Left ventricle myocardium inferior (tissue), 1 donor: Measurements from ENCODE around the gene SHC1. TPM values are rescaled to one million over a fixed set of nuclear protein-coding genes. Genes with fewer than 3 reads are reported as not detected.

Experiments used
- DNase-seq: peaks from one replicate; pipeline ENCODE4 v3.0.0-alpha.2; 2020
- H3K27ac ChIP-seq: fragments of 200-600 bp; replicated peaks from 2 replicates; pipeline ENCODE4 v1.8.0; 2021
- H3K27me3 ChIP-seq: fragments of 200-600 bp; 2 replicates; pipeline ENCODE4 v1.8.0; 2021; ENCODE audit warnings: low read depth
- H3K36me3 ChIP-seq: fragments of 200-600 bp; 2 replicates; pipeline ENCODE4 v1.8.0; 2021
- H3K4me1 ChIP-seq: fragments of 200-600 bp; 2 replicates; pipeline ENCODE4 v1.8.0; 2021
- H3K4me3 ChIP-seq: fragments of 200-600 bp; 2 replicates; pipeline ENCODE4 v1.8.0; 2021; ENCODE audit warnings: mild to moderate bottlenecking, moderate library complexity
- H3K9me3 ChIP-seq: fragments of 200-600 bp; replicated peaks from 2 replicates; pipeline ENCODE4 v1.8.0; 2021
- CTCF ChIP-seq: fragments of 200-600 bp; IDR thresholded peaks from 2 replicates; pipeline ENCODE4 v1.8.0; 2021; ENCODE audit warnings: antibody characterized with exemption, mild to moderate bottlenecking, borderline replicate concordance
- intact Hi-C: fragments of 100-400 bp; cut with micrococcal nuclease; formaldehyde crosslinking; loops from one replicate; pipeline ENCODE4 v1.11.0; 2022
- total RNA-seq: library from RNA; stranded (reverse); fragmentation: NEBNext Ultra II Directional; extraction: Animal tissue kit (Norgen Biotek cat#: 25700); gene quantifications from one replicate; pipeline ENCODE4 v1.2.1, GENCODE V29; 2021
- donor health status: DM: no; HTN: yes; CAD: no; lungs with severe emphysema.

Gene SHC1
- total RNA-seq, 1 donor from 2014 or later = 43.0 TPM

- TF ChIP-seq CTCF = no peak
- H3K27me3 ChIP-seq = no peaks in the 10 kb centered on the region
- no peaks in the 10 kb centered on the region for H3K9me3 ChIP-seq
- H3K27ac ChIP-seq = peak overlapping the region; percentile 97
- peaks cover 10% of the 10 kb centered on the region for H3K36me3 ChIP-seq
- DNase-seq = peak; percentile 51
- H3K4me1 ChIP-seq = peaks cover 52% of the 10 kb centered on the region
- intact Hi-C loops = no loop called here
- H3K4me3 ChIP-seq = peak overlapping the region; percentile 82
Observed at GRCh38 chr1:154975409-154976059, 5.0 kb upstream of the SHC1 start.

GRCh38 chr1:154974808-154975408 lies 4.4 kb upstream of the SHC1 start:
- Histone ChIP-seq H3K4me1 (peaks cover 58% of the 10 kb centered on the region), H3K4me3 (peak overlapping the region; percentile 82), H3K9me3 (no peaks in the 10 kb centered on the region), H3K27ac (peak overlapping the region; percentile 97), H3K36me3 (peaks cover 10% of the 10 kb centered on the region), H3K27me3 (no peaks in the 10 kb centered on the region)
- DNase-seq = peak; percentile 94
- intact Hi-C loops = no loop called here
- TF ChIP-seq CTCF = no peak

- Histone ChIP-seq H3K4me1 (peaks cover 64% of the 10 kb centered on the region), H3K27me3 (no peaks in the 10 kb centered on the region), H3K4me3 (peak within 1 kb of the TSS; percentile 82), H3K9me3 (no peaks in the 10 kb centered on the region), H3K36me3 (peaks cover 7% of the 10 kb centered on the region), H3K27ac (peak within 1 kb of the TSS; percentile 97)
- TF ChIP-seq CTCF = no peak
- intact Hi-C loops = no loop called here
- peak; percentile 94 for DNase-seq
Observed at GRCh38 chr1:154974102-154974807, 3.7 kb upstream of the SHC1 start, which contains the start of gene CKS1B. Gene CKS1B, plus strand, starts transcription at chr1:154974681. Its CDS starts 65 bp downstream, at chr1:154974746.

- Histone ChIP-seq H3K27ac (peak overlapping the region; percentile 97), H3K9me3 (no peaks in the 10 kb centered on the region), H3K4me3 (peak overlapping the region; percentile 82), H3K27me3 (no peaks in the 10 kb centered on the region), H3K36me3 (peaks cover 13% of the 10 kb centered on the region), H3K4me1 (peaks cover 72% of the 10 kb centered on the region)
- no peak for TF ChIP-seq CTCF
- intact Hi-C loops = no loop called here
- peak; percentile 96 for DNase-seq
Observed at GRCh38 chr1:154973344-154974101, 3.0 kb upstream of the SHC1 start.
